Epithelial cell of proximal tubule (primary cell): ENCODE data around the gene TUBGCP6. TPM values are rescaled to one million over a fixed set of nuclear protein-coding genes. Genes with fewer than 3 reads are reported as not detected.

Experiments
- DNase-seq: peaks from one replicate; pipeline ENCODE4 v3.0.0-alpha.2; 2011; ENCODE audit warnings: low read depth
- H3K4me3 ChIP-seq: 2 replicates; pipeline ENCODE4 v1.5.1; 2011; ENCODE audit warnings: low read depth, mild to moderate bottlenecking, low read length
- CTCF ChIP-seq: conservative IDR thresholded peaks from 2 replicates; pipeline ENCODE4 v1.5.1; 2012; ENCODE audit warnings: low read depth, mild to moderate bottlenecking, low read length
- total RNA-seq: library from RNA; depleted of rRNA; stranded (reverse); fragments of >200 nt; gene quantifications from 2 replicates; pipeline ENCODE4 v1.2.3, GENCODE V29; 2015

The TUBGCP6 gene
- total RNA-seq, 1 donor from 2014 or later: 26.1 TPM

GRCh38 chr22:50269573-50269969 lies 24.7 kb upstream of the TUBGCP6 start:
- no peak for TF ChIP-seq CTCF
- no peak for DNase-seq
- H3K4me3 ChIP-seq: peak overlapping the region; percentile 48

- no peak for DNase-seq
- no peak overlapping the region for H3K4me3 ChIP-seq
- no peak for TF ChIP-seq CTCF
Observed at GRCh38 chr22:50268655-50269113, 23.9 kb upstream of the TUBGCP6 start.

GRCh38 chr22:50267591-50268390 lies 23.0 kb upstream of the TUBGCP6 start:
- no peak for DNase-seq
- TF ChIP-seq CTCF: peak; percentile 32
- peak overlapping the region; percentile 35 for H3K4me3 ChIP-seq

- no peak overlapping the region for H3K4me3 ChIP-seq
Observed at GRCh38 chr22:50266994-50267393, 22.2 kb upstream of the TUBGCP6 start.

GRCh38 chr22:50264946-50265669 lies 20.3 kb upstream of the TUBGCP6 start:
- no peak for DNase-seq
- TF ChIP-seq CTCF: no peak
- no peak overlapping the region for H3K4me3 ChIP-seq

More at GRCh38 chr22:50266994-50267393, 22.2 kb upstream of the TUBGCP6 start:
- no peak for DNase-seq
- no peak for TF ChIP-seq CTCF

- TF ChIP-seq CTCF: no peak
- no peak overlapping the region for H3K4me3 ChIP-seq
- DNase-seq: no peak
Observed at GRCh38 chr22:50264104-50264745, 19.4 kb upstream of the TUBGCP6 start.
